ENCODE data around the gene NECTIN3.

NECTIN3 gene

DNA sequence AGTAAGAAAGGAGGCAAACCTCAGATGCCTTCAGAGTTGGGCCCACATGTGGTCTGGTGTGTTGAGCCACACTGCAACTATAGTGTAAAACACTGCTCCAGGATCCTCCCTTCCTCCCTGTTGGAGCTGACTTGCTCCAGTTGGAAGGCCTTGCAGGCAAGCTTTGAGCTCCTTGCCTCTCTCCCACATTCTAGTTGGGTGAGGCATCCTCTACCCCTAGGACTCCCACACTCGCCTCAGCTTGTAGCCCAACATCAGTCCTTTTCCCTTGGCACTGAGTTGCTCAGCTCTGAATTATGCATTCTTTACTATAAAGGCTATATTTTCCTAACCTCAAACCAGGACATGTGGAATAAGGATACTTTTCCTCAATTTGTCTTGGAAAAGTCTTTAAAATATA lies 143.9 kb downstream of the NECTIN3 start:
- Histone ChIP-seq H3K4me3 (ENCODE audit: low read depth, low read length) (no peak overlapping the region), H3K9me3 (ENCODE audit: control insufficient read depth, insufficient read depth, low read length) (no peaks in the 10 kb centered on the region), H3K9ac (ENCODE audit: low read depth, low read length) (no peak overlapping the region), H3K36me3 (ENCODE audit: control insufficient read depth, insufficient read depth, low read length) (no peaks in the 10 kb centered on the region), H3K4me1 (ENCODE audit: control insufficient read depth, insufficient read depth, low read length) (peaks cover 3% of the 10 kb centered on the region), H3K27me3 (ENCODE audit: control insufficient read depth, insufficient read depth, low read length) (no peaks in the 10 kb centered on the region)

GRCh38 chr3:111218615-111219014 lies 147.0 kb downstream of the NECTIN3 start:
- no peak overlapping the region for H3K9ac ChIP-seq (ENCODE audit: low read depth, low read length)
- no peaks in the 10 kb centered on the region for H3K9me3 ChIP-seq (ENCODE audit: control insufficient read depth, insufficient read depth, low read length)
- H3K36me3 ChIP-seq (ENCODE audit: control insufficient read depth, insufficient read depth, low read length): no peaks in the 10 kb centered on the region
- H3K4me3 ChIP-seq (ENCODE audit: low read depth, low read length): no peak overlapping the region
- no peaks in the 10 kb centered on the region for H3K4me1 ChIP-seq (ENCODE audit: control insufficient read depth, insufficient read depth, low read length)
- no peaks in the 10 kb centered on the region for H3K27me3 ChIP-seq (ENCODE audit: control insufficient read depth, insufficient read depth, low read length)

DNA sequence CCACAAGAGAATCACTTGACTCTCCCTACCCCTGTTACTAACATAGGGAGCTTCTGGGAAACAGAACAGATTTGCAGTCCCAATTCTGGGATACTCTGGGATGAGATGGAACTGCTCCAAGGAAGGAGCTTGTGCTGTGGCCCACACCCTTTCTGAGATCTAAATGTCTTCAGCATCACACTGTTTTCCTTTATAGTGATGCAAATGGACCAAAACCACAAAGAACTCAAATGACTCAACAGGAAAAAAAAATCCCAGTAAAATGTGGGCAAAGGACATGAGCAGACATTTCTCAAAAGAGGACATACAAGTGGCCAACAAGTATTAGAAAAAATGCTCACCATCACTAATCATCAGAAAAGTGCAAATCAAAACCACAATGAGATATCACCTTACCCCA lies 155.6 kb downstream of the NECTIN3 start:
- Histone ChIP-seq H3K27me3 (ENCODE audit: control insufficient read depth, insufficient read depth, low read length) (no peaks in the 10 kb centered on the region), H3K4me1 (ENCODE audit: control insufficient read depth, insufficient read depth, low read length) (no peaks in the 10 kb centered on the region), H3K36me3 (ENCODE audit: control insufficient read depth, insufficient read depth, low read length) (no peaks in the 10 kb centered on the region), H3K9ac (ENCODE audit: low read depth, low read length) (no peak overlapping the region), H3K9me3 (ENCODE audit: control insufficient read depth, insufficient read depth, low read length) (no peaks in the 10 kb centered on the region), H3K4me3 (ENCODE audit: low read depth, low read length) (no peak overlapping the region)

DNA sequence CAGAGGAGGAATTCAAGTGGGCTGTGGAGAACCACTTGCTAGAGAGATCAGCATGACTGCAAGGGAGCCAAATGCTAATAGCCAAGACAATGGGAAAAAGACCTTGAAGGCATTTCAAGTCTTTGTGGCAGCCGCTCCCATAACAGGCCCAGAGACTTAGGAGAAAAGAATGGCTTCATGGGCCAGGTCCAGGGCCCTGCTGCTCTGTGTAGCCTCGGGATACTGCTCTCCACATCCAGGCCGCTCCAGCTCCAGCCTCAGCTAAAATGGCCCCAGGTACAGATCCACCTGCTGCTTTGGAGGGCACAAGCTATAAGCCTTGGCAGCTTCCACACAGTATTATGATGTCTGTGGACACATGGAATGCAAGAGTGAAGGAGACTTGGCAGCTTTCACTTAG lies 157.7 kb downstream of the NECTIN3 start:
- Histone ChIP-seq H3K4me3 (ENCODE audit: low read depth, low read length) (no peak overlapping the region), H3K9me3 (ENCODE audit: control insufficient read depth, insufficient read depth, low read length) (no peaks in the 10 kb centered on the region), H3K27me3 (ENCODE audit: control insufficient read depth, insufficient read depth, low read length) (no peaks in the 10 kb centered on the region), H3K4me1 (ENCODE audit: control insufficient read depth, insufficient read depth, low read length) (no peaks in the 10 kb centered on the region), H3K9ac (ENCODE audit: low read depth, low read length) (no peak overlapping the region), H3K36me3 (ENCODE audit: control insufficient read depth, insufficient read depth, low read length) (no peaks in the 10 kb centered on the region)

DNA sequence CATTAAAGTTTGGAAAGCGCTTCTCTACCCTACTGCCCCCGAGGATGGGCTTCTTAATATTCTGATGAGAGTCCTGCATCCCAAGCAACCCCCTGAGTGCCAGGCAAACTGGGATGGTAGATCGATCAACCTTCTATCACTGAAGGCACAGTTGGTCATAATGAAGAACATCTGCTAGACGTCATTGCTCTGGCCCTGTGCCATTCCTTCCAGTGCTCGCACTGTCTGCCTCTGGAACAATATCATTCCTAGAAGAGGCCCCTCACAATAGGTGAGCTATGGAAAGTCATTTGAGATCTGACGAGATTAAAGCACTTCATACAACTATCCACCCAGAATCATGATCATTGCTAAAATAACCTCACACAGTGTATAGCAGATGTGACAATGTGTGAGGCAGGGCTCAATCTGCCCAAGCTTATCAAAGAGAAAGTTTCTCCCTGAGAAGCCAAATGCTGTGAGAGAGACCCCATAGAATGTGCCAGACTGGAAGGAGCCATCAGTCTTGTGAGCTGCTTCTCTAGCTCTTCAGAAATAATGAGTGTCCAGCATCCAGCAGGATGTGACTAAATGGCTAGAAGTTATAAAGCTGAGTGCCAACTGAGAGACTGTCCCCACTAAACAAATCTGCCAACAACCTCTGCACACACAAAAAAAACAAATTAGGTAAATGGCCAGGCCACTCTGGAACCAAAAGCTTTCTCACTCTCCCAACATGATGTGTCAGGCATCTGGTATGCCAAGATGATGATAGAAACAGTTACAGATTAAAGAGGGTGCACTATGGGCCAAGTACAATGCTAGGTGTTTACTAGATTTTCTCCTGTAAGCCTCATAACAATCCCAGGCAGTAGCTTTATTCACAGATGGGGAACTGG lies 165.5 kb downstream of the NECTIN3 start:
- H3K4me3 ChIP-seq (ENCODE audit: low read depth, low read length): no peak overlapping the region
- no peaks in the 10 kb centered on the region for H3K36me3 ChIP-seq (ENCODE audit: control insufficient read depth, insufficient read depth, low read length)
- no peaks in the 10 kb centered on the region for H3K9me3 ChIP-seq (ENCODE audit: control insufficient read depth, insufficient read depth, low read length)
- no peak overlapping the region for H3K9ac ChIP-seq (ENCODE audit: low read depth, low read length)
- H3K27me3 ChIP-seq (ENCODE audit: control insufficient read depth, insufficient read depth, low read length): no peaks in the 10 kb centered on the region
- no peaks in the 10 kb centered on the region for H3K4me1 ChIP-seq (ENCODE audit: control insufficient read depth, insufficient read depth, low read length)

DNA sequence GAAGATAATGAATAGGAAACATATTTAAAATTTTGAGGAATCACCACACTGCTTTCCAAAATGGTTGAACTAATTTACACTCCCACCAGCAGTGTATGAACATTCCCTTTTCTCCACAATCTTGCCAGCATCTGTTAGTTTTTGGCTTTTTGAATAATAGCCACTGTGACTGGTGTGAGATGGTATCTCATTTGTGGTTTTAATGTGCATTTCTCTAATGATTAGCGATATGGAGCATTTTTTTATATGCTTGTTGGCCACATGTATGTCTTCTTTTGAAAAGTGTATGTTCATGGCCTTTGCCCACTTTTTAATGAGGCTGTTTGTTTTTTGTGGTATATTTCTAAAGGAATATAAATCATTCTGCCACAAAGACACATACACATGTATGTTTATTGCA lies 166.3 kb downstream of the NECTIN3 start:
- Histone ChIP-seq H3K9me3 (ENCODE audit: control insufficient read depth, insufficient read depth, low read length) (no peaks in the 10 kb centered on the region), H3K9ac (ENCODE audit: low read depth, low read length) (no peak overlapping the region), H3K27me3 (ENCODE audit: control insufficient read depth, insufficient read depth, low read length) (no peaks in the 10 kb centered on the region), H3K4me3 (ENCODE audit: low read depth, low read length) (no peak overlapping the region), H3K4me1 (ENCODE audit: control insufficient read depth, insufficient read depth, low read length) (no peaks in the 10 kb centered on the region), H3K36me3 (ENCODE audit: control insufficient read depth, insufficient read depth, low read length) (no peaks in the 10 kb centered on the region)

- no peaks in the 10 kb centered on the region for H3K27me3 ChIP-seq (ENCODE audit: control insufficient read depth, insufficient read depth, low read length)
- H3K4me1 ChIP-seq (ENCODE audit: control insufficient read depth, insufficient read depth, low read length): no peaks in the 10 kb centered on the region
- no peaks in the 10 kb centered on the region for H3K9me3 ChIP-seq (ENCODE audit: control insufficient read depth, insufficient read depth, low read length)
- no peaks in the 10 kb centered on the region for H3K36me3 ChIP-seq (ENCODE audit: control insufficient read depth, insufficient read depth, low read length)
- no peak overlapping the region for H3K4me3 ChIP-seq (ENCODE audit: low read depth, low read length)
- no peak overlapping the region for H3K9ac ChIP-seq (ENCODE audit: low read depth, low read length)
Observed at GRCh38 chr3:111238885-111239284, 167.3 kb downstream of the NECTIN3 start.

DNA sequence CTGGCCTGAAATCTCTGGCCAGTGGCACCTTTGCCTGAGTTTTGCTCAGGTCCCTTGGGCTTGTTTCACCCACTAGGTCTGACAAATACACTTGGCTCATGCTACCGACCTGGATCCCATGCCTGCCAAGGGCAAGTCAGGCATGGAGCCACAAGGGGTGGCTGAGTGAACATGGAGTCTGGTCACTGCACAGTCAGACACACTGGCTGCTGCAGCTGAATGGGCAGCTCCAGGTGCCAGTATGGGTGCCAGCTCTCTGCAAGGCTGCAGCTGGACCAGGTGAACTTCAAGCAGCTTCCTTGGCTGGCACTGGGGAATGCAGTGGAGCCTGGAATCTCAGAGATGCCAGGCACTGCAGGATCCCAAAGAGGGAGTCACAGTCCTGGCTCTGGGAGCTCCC lies 170.3 kb downstream of the NECTIN3 start:
- H3K9me3 ChIP-seq (ENCODE audit: control insufficient read depth, insufficient read depth, low read length): no peaks in the 10 kb centered on the region
- H3K9ac ChIP-seq (ENCODE audit: low read depth, low read length): no peak overlapping the region
- no peak overlapping the region for H3K4me3 ChIP-seq (ENCODE audit: low read depth, low read length)
- H3K4me1 ChIP-seq (ENCODE audit: control insufficient read depth, insufficient read depth, low read length): no peaks in the 10 kb centered on the region
- H3K27me3 ChIP-seq (ENCODE audit: control insufficient read depth, insufficient read depth, low read length): no peaks in the 10 kb centered on the region
- no peaks in the 10 kb centered on the region for H3K36me3 ChIP-seq (ENCODE audit: control insufficient read depth, insufficient read depth, low read length)
